ENCODE data around the gene OTULIN. TPM values are rescaled to one million over a fixed set of nuclear protein-coding genes. Genes with fewer than 3 reads are reported as not detected.

The OTULIN gene
- total and polyA plus RNA-seq, 2 of the 13 experiments (the other 11 are each of a cell fraction or from before 2014, with no cell fraction given) = 7.0 to 34.8 TPM

- TF ChIP-seq THYN1 (CRISPR knock-in tag; IDR thresholded peaks at IDR 0.05; ENCODE audit: borderline replicate concordance, low read depth) (no peak), FOXP1 (IDR thresholded peaks at IDR 0.05) (no peak), FOXP1 (CRISPR knock-in tag; IDR thresholded peaks at IDR 0.05) (0 out of 2 replicates have a peak, but pooled peaks have one; percentile 16), ZNF260 (CRISPR knock-in tag; IDR thresholded peaks at IDR 0.05; ENCODE audit: borderline replicate concordance, low read depth) (no peak), ZNF549 (CRISPR knock-in tag; IDR thresholded peaks at IDR 0.05) (no peak), MTA1 (CRISPR knock-in tag; IDR thresholded peaks at IDR 0.05; ENCODE audit: borderline replicate concordance) (peak; percentile 88), ZNF317 (CRISPR knock-in tag; IDR thresholded peaks at IDR 0.05) (no peak), ELK4 (CRISPR knock-in tag; IDR thresholded peaks at IDR 0.05; ENCODE audit: borderline replicate concordance) (no peak), KDM6A (CRISPR knock-in tag; IDR thresholded peaks at IDR 0.05; ENCODE audit: low read depth) (no peak), YEATS2 (CRISPR knock-in tag; IDR thresholded peaks at IDR 0.05; ENCODE audit: borderline replicate concordance) (no peak), ELF1 (CRISPR knock-in tag; IDR thresholded peaks at IDR 0.05) (no peak), ZNF124 (CRISPR knock-in tag; IDR thresholded peaks at IDR 0.05) (no peak), ZFP90 (CRISPR knock-in tag; IDR thresholded peaks at IDR 0.05; ENCODE audit: borderline replicate concordance) (no peak), TBX3 (IDR thresholded peaks at IDR 0.05; ENCODE audit: borderline replicate concordance) (no peak), ZNF530 (CRISPR knock-in tag; IDR thresholded peaks at IDR 0.05; ENCODE audit: low read depth) (no peak), BCL6 (CRISPR knock-in tag; IDR thresholded peaks at IDR 0.05) (peak; percentile 45; the same call in 1 of the 2 replicates), ZFX (CRISPR knock-in tag; IDR thresholded peaks at IDR 0.05; ENCODE audit: low read depth) (peak; percentile 86), PRPF4 (IDR thresholded peaks at IDR 0.05; ENCODE audit: low read depth, low read length, poor library complexity, severe bottlenecking) (no peak)
- TF ChIP-seq, protein P1, sequence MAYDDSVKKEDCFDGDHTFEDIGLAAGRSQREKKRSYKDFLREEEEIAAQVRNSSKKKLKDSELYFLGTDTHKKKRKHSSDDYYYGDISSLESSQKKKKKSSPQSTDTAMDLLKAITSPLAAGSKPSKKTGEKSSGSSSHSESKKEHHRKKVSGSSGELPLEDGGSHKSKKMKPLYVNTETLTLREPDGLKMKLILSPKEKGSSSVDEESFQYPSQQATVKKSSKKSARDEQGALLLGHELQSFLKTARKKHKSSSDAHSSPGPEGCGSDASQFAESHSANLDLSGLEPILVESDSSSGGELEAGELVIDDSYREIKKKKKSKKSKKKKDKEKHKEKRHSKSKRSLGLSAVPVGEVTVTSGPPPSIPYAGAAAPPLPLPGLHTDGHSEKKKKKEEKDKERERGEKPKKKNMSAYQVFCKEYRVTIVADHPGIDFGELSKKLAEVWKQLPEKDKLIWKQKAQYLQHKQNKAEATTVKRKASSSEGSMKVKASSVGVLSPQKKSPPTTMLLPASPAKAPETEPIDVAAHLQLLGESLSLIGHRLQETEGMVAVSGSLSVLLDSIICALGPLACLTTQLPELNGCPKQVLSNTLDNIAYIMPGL (CRISPR knock-in tag; IDR thresholded peaks at IDR 0.05; ENCODE audit: borderline replicate concordance in 1 of 2, low read depth in 1 of 2) = no peak; a peak in 2 of 4 replicates
- TF ChIP-seq, protein P2, sequence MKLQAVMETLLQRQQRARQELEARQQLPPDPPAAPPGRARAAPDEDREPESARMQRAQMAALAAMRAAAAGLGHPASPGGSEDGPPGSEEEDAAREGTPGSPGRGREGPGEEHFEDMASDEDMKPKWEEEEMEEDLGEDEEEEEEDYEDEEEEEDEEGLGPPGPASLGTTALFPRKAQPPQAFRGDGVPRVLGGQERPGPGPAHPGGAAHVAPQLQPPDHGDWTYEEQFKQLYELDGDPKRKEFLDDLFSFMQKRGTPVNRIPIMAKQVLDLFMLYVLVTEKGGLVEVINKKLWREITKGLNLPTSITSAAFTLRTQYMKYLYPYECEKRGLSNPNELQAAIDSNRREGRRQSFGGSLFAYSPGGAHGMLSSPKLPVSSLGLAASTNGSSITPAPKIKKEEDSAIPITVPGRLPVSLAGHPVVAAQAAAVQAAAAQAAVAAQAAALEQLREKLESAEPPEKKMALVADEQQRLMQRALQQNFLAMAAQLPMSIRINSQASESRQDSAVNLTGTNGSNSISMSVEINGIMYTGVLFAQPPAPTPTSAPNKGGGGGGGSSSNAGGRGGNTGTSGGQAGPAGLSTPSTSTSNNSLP (IDR thresholded peaks at IDR 0.05; ENCODE audit: low read depth, low read length) = no peak
- TF ChIP-seq, protein P3, sequence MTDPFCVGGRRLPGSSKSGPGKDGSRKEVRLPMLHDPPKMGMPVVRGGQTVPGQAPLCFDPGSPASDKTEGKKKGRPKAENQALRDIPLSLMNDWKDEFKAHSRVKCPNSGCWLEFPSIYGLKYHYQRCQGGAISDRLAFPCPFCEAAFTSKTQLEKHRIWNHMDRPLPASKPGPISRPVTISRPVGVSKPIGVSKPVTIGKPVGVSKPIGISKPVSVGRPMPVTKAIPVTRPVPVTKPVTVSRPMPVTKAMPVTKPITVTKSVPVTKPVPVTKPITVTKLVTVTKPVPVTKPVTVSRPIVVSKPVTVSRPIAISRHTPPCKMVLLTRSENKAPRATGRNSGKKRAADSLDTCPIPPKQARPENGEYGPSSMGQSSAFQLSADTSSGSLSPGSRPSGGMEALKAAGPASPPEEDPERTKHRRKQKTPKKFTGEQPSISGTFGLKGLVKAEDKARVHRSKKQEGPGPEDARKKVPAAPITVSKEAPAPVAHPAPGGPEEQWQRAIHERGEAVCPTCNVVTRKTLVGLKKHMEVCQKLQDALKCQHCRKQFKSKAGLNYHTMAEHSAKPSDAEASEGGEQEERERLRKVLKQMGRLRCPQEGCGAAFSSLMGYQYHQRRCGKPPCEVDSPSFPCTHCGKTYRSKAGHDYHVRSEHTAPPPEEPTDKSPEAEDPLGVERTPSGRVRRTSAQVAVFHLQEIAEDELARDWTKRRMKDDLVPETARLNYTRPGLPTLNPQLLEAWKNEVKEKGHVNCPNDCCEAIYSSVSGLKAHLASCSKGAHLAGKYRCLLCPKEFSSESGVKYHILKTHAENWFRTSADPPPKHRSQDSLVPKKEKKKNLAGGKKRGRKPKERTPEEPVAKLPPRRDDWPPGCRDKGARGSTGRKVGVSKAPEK (CRISPR knock-in tag; IDR thresholded peaks at IDR 0.05; ENCODE audit: borderline replicate concordance) = no peak
These were observed 80.0 kb downstream of the OTULIN start (continued) for GRCh38 chr5:14744296-14745187.

All from HepG2 (cell line).